ENCODE results near the gene SERINC3. TPM values are rescaled to one million over a fixed set of nuclear protein-coding genes. Genes with fewer than 3 reads are reported as not detected.

SERINC3 gene
- polyA plus RNA-seq, 1 of the 3 experiments (the other 2 are of a cell fraction) = 105 TPM

GRCh38 chr20:44461142-44461802, 60.6 kb downstream of the SERINC3 start:
- DNase-seq = no peak
- H3K4me1 ChIP-seq (ENCODE audit: control insufficient read depth in 1 of 2, insufficient read depth in 2 of 2, low read depth in 1 of 2, low read length in 1 of 2) = peaks cover 0 to 4% of the 10 kb centered on the region in 2 experiments; a peak in 1 of 4 replicates
- WGBS (ENCODE audit: low lambda C conversion rate) = 54% methylated on average over 6 of the region's 6 CpGs
- no peaks in the 10 kb centered on the region for H3K27me3 ChIP-seq (ENCODE audit: insufficient read depth)
- H4K20me1 ChIP-seq (ENCODE audit: insufficient read depth) = no peaks in the 10 kb centered on the region
- no peaks in the 10 kb centered on the region for H3K36me3 ChIP-seq (replicated peaks in 1 of 2; ENCODE audit: control insufficient read depth in 1 of 2, insufficient read depth in 2 of 2, low read length in 1 of 2)
- no peaks in the 10 kb centered on the region for H3K9me3 ChIP-seq
- no peak overlapping the region for H3K4me3 ChIP-seq (ENCODE audit: low read depth in 2 of 2, low read length in 1 of 2)
- no peaks in the 10 kb centered on the region for H3K9me2 ChIP-seq
- CTCF ChIA-PET = interaction anchor here (0.7 to 6.2 kb wide), 13 partner anchors 11 to 245 kb away, joined by 3 to 57 read pairs (median 4); no protein-coding TSS in a partner anchor
- no peak for TF ChIP-seq RAD21 (IDR thresholded peaks at IDR 0.05; ENCODE audit: low read length)
- TF ChIP-seq CHD2 (IDR thresholded peaks at IDR 0.05; ENCODE audit: low read length, partially characterized antibody) = no peak
- no peak for TF ChIP-seq REST (IDR thresholded peaks at IDR 0.05; ENCODE audit: low read depth, low read length)
- no peak for TF ChIP-seq YY1 (IDR thresholded peaks at IDR 0.05; ENCODE audit: low read depth)
- TF ChIP-seq FOSL2 (IDR thresholded peaks at IDR 0.05; ENCODE audit: borderline replicate concordance, low read depth) = no peak
- no peak for TF ChIP-seq NFIC (IDR thresholded peaks at IDR 0.05; ENCODE audit: borderline replicate concordance)
- no peak for TF ChIP-seq TCF12 (IDR thresholded peaks at IDR 0.05)
- no peak overlapping the region for H3K9ac ChIP-seq
- POLR2A ChIA-PET = no interaction called here
- no peak overlapping the region for H3K27ac ChIP-seq (ENCODE audit: low read depth in 2 of 2, low read length in 1 of 2)
- H3K4me2 ChIP-seq = no peak overlapping the region
- no peaks in the 10 kb centered on the region for H3K79me2 ChIP-seq (ENCODE audit: insufficient read depth)
- no peaks in the 10 kb centered on the region for H3F3A ChIP-seq (replicated peaks; ENCODE audit: insufficient read depth)
- no peak overlapping the region for H2AFZ ChIP-seq (ENCODE audit: low read depth)

- Histone ChIP-seq H2AFZ (ENCODE audit: low read depth) (no peak overlapping the region), H3K79me2 (ENCODE audit: insufficient read depth) (no peaks in the 10 kb centered on the region), H3K27ac (ENCODE audit: low read depth in 2 of 2, low read length in 1 of 2) (no peak overlapping the region), H3K4me2 (no peak overlapping the region), H3K4me3 (ENCODE audit: low read depth in 2 of 2, low read length in 1 of 2) (no peak overlapping the region), H3K4me1 (ENCODE audit: control insufficient read depth in 1 of 2, insufficient read depth in 2 of 2, low read depth in 1 of 2, low read length in 1 of 2) (peaks cover 0 to 4% of the 10 kb centered on the region in 2 experiments; a peak in 1 of 4 replicates), H3F3A (replicated peaks; ENCODE audit: insufficient read depth) (no peaks in the 10 kb centered on the region), H3K9me3 (no peaks in the 10 kb centered on the region), H3K36me3 (replicated peaks in 1 of 2; ENCODE audit: control insufficient read depth in 1 of 2, insufficient read depth in 2 of 2, low read length in 1 of 2) (no peaks in the 10 kb centered on the region), H3K9me2 (no peaks in the 10 kb centered on the region), H3K9ac (no peak overlapping the region), H4K20me1 (ENCODE audit: insufficient read depth) (no peaks in the 10 kb centered on the region), H3K27me3 (ENCODE audit: insufficient read depth) (no peaks in the 10 kb centered on the region)
- ChIA-PET POLR2A (no interaction called here), CTCF (interaction anchor here (0.9 to 6.2 kb wide), 9 partner anchors 11 to 244 kb away, joined by 3 to 57 read pairs (median 9); no protein-coding TSS in a partner anchor)
- peak; percentile 57 for DNase-seq
- 4% methylated on average over 3 of the region's 3 CpGs for WGBS (ENCODE audit: low lambda C conversion rate)
- TF ChIP-seq SMC3 (IDR thresholded peaks at IDR 0.05; ENCODE audit: low read depth, low read length) (peak; percentile 66), RFX5 (IDR thresholded peaks at IDR 0.05; ENCODE audit: low read length) (no peak), MXI1 (IDR thresholded peaks at IDR 0.05; ENCODE audit: low read depth, low read length) (no peak), EP300 (IDR thresholded peaks at IDR 0.05; ENCODE audit: borderline replicate concordance in 1 of 2, low read depth in 1 of 2, low read length in 1 of 2) (no peak), CTCF (IDR thresholded peaks at IDR 0.05) (peak; percentile 67), TAF1 (IDR thresholded peaks at IDR 0.05; ENCODE audit: borderline replicate concordance, low read depth, low read length) (no peak), REST (IDR thresholded peaks at IDR 0.05; ENCODE audit: low read depth, low read length) (no peak), ELF1 (IDR thresholded peaks at IDR 0.05) (no peak), TCF12 (IDR thresholded peaks at IDR 0.05) (no peak), IRF3 (IDR thresholded peaks at IDR 0.05; ENCODE audit: low read depth, low read length) (no peak), FOXM1 (IDR thresholded peaks at IDR 0.05; ENCODE audit: low read depth) (no peak), FOSL2 (IDR thresholded peaks at IDR 0.05; ENCODE audit: borderline replicate concordance, low read depth) (no peak), RAD21 (IDR thresholded peaks at IDR 0.05; ENCODE audit: low read length) (peak; percentile 84)
Observed at GRCh38 chr20:44460795-44461141, 61.1 kb downstream of the SERINC3 start.

All from SK-N-SH (cell line).